Limb (tissue), 2 donors: ENCODE results near the gene FBXW7.

Source experiments
- DNase-seq, 2 donors: peaks; one replicate each; pipeline ENCODE4 v3.0.0-alpha.2; 2016; ENCODE audit errors: extremely low spot score in 2 of 2

The FBXW7 gene, protein sequence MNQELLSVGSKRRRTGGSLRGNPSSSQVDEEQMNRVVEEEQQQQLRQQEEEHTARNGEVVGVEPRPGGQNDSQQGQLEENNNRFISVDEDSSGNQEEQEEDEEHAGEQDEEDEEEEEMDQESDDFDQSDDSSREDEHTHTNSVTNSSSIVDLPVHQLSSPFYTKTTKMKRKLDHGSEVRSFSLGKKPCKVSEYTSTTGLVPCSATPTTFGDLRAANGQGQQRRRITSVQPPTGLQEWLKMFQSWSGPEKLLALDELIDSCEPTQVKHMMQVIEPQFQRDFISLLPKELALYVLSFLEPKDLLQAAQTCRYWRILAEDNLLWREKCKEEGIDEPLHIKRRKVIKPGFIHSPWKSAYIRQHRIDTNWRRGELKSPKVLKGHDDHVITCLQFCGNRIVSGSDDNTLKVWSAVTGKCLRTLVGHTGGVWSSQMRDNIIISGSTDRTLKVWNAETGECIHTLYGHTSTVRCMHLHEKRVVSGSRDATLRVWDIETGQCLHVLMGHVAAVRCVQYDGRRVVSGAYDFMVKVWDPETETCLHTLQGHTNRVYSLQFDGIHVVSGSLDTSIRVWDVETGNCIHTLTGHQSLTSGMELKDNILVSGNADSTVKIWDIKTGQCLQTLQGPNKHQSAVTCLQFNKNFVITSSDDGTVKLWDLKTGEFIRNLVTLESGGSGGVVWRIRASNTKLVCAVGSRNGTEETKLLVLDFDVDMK

DNA sequence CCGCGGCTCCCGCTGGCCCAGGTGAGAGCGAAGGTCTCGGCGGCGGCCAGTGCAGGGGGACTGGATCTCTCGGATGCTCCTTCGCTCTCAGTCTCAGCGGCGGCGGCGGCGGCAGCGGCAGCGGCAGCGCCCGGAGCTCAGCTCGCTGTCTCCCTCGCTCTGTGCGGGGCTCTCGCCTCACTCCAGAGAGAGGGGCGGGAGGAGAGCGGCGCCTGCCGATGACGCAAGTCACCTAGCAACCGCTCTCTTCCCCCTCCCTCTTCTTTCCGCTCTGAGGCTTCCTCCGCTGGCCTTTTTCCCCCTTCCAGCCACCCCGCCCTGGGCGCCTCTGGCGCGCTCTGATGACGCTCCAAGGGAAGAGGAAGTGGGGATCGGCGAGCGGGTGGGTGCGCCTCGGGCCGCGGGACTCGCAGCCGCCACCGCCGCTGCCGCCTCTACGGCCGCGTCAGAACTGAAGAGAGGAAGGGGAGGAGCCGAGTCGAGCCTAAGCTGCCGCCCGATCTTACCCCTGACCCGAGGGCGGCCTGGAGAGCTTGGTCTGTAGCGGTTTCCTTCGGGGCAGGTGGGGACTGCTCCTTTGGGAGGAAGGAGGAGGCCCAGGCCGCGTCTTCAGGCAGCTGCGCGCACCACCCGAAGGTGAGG is at the start of gene FBXW7:
TSS of gene FBXW7 (minus strand) at position 190 of the 642 bp plus-strand sequence. CDS start 124,289 bp downstream, outside the sequence.
- peak; percentile 99 to 100 for DNase-seq

GRCh38 chr4:152585023-152585441 is 49.1 kb upstream of the FBXW7 start:
- DNase-seq = no peak

- DNase-seq = no peak
Measured at GRCh38 chr4:152581536-152582160, 45.8 kb upstream of the FBXW7 start.

DNA sequence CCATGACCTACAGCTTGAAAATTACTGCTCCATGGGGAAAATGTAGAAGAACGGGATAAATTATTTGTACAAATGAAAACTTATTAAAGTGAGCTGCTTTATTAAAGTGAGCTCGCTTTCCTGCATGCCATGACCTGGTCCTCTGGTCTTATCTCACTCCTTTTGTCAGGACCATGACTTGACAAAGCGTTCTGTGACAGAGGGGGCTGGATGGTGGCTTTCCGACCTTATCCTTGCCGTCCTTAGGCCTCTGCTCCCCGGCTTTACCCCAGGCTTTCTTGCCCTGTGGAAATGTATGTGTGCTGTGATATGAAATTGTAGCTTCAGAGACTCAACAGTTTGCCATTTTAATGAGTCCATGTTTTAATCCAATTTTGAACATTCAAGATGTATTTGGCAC is 44.0 kb upstream of the FBXW7 start:
- no peak for DNase-seq

GRCh38 chr4:152579107-152579764 is 43.3 kb upstream of the FBXW7 start:
- DNase-seq = no peak

- DNase-seq = no peak
Measured at GRCh38 chr4:152578670-152579069, 42.8 kb upstream of the FBXW7 start.

DNA sequence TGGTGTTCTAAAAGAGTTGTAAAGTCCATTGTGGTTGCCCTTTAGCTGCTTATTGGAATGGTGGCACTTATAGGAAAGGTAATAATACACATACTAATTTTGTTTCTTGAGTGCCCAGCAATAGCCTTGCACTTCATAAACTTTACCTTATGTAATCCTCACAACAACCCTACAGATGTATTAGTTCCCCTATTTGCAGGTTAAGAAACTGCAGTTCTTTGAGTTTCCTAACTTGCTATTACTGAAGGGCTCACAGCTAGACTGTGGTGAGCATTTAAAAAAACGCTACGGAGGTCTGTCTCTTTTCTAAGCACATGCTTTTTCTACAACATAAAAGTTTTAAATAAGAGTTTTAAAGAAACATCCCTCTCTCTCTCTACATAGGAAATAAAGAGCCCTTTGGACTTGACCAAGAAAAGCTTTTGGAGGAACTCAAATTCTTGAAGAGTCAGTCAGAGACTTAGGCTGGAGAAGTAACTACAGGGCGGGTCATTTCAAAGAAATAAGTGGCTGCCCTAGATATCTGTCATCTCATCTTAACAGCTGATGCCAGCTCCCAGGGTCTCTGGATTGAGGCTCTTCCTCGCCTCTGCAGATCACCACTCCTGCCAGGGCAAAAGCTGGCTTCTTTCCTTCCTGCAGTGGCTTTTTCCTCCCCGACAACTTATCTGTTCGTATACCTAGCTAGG is 42.0 kb upstream of the FBXW7 start:
- no peak for DNase-seq

DNA sequence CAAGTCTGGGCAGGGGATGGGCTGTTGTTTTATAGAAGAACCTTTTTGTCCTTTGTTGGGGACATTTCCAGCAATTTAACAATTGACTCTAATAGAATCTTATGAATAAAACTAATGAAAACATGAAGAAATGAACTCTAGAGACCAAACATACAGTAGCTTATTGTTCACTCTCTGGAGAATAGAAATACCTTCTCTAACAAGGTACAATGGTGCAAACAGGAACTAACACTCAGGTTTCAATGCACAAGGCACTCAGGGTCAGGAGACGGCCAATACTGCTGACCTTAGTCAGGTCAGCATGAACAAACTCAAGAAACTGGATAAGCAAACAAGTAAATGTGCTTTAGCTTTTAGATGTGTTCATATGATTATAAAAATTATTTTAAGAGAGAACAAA is 39.6 kb upstream of the FBXW7 start:
- no peak for DNase-seq

- no peak for DNase-seq
Measured at GRCh38 chr4:152573861-152574260, 38.0 kb upstream of the FBXW7 start.

GRCh38 chr4:152572417-152573086 is 36.7 kb upstream of the FBXW7 start:
- no peak for DNase-seq

DNA sequence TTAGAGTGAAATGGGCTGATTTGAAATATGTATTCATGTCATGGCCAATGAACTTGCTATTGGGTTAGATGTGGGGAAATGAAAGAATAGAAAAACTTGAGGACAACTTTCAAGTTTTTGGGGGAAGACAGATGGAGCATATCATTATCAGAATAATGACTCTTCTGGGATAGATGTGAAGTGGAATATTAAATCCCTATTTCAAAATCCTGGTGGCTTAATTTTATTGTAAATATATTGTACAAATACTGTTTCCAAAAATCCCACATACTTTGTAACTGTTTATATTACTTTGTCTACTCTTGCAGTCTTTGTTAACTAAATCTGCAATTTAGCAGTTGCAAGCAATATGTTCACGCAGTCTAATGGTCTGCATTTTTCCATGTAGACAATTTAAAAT is 35.9 kb upstream of the FBXW7 start:
- no peak for DNase-seq

DNA sequence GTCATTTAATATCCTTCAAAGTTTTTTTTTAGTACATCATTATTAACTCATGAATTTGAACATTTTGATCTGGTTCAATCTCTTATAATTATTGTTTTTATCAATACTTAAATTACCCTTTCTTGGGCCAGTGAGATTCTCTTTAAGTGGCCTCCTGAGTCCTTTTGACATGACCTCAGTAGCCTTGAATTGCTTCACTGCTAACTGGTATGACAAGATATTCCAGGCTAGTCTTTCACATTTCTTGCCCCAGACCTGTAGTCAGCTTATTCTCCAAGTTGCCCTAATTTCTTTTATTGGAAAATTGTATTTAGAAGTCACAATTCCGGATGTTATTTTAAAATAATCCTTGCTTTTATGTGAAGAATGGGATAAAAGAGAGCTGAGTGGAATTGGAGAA is 35.4 kb upstream of the FBXW7 start:
- DNase-seq = no peak

DNA sequence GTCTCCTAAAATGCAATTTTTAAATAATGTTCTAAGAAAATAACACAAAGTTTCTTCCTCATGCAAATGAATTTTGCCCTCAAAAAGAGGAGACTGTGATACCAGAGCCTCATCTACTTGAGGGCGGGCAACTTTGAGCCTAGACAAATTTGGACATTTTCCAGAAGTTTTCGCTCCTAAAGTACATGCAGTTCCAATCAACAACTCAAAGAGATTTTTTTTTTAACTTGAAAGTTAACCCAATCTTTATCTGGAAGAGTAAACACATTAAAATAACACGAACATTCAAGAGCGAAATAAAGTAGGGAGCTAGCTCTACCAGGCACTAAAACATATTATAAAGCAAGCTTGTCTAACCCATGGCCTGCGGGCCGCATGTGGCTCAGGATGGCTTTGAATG is 29.4 kb upstream of the FBXW7 start:
- no peak for DNase-seq

GRCh38 chr4:152564336-152564735 is 28.4 kb upstream of the FBXW7 start:
- no peak for DNase-seq

DNA sequence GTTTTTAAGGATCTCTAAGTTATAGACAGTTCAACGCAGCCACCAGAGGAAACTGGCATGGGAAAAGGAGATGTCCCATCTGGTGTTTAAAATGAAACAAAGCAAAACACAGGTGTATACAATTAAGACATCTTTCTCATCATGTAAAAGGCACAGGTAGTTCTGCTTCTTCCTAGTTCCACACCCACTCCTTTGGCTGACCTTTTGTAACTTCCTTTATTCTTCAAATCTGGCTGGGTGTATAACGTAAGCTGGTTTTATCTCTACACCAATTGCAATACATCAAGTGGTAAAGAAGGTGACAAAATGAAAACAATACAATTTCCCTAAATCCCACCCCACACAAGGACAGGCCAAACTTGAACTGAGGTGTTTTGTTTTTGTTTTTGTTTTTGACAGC is 27.3 kb upstream of the FBXW7 start:
- DNase-seq = no peak

DNA sequence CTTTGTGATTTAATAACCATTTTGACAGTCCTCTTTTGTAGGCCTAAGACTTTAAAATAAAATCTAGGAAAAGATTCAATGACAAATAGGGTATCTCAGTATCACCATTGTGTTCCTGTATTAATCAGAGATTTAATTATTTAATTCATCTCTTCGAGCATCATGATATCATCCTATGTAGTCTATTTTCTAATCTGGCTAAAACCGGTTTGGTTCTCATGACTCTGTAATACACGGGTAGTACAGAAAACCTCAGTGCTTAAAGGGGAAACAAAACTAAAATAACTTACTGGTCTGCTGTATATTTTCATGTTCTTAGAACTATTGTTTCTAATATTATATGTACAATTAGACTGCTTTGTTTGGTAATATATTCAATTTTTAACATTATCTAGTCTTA is 23.7 kb upstream of the FBXW7 start:
- no peak for DNase-seq

GRCh38 chr4:152558396-152558795 is 22.5 kb upstream of the FBXW7 start:
- no peak for DNase-seq

GRCh38 chr4:152556834-152557233 is 20.9 kb upstream of the FBXW7 start:
- no peak for DNase-seq

GRCh38 chr4:152556283-152556682 is 20.4 kb upstream of the FBXW7 start:
- DNase-seq = no peak

- DNase-seq = no peak
Measured at GRCh38 chr4:152554742-152555141, 18.9 kb upstream of the FBXW7 start.
